ENCODE results near the gene A3GALT2.
"Not testable (repeated sequence)": the region's sequence is repeated elsewhere in the genome, so short reads cannot be mapped to it uniquely, and the experiment has no call there.

A3GALT2 gene

DNA sequence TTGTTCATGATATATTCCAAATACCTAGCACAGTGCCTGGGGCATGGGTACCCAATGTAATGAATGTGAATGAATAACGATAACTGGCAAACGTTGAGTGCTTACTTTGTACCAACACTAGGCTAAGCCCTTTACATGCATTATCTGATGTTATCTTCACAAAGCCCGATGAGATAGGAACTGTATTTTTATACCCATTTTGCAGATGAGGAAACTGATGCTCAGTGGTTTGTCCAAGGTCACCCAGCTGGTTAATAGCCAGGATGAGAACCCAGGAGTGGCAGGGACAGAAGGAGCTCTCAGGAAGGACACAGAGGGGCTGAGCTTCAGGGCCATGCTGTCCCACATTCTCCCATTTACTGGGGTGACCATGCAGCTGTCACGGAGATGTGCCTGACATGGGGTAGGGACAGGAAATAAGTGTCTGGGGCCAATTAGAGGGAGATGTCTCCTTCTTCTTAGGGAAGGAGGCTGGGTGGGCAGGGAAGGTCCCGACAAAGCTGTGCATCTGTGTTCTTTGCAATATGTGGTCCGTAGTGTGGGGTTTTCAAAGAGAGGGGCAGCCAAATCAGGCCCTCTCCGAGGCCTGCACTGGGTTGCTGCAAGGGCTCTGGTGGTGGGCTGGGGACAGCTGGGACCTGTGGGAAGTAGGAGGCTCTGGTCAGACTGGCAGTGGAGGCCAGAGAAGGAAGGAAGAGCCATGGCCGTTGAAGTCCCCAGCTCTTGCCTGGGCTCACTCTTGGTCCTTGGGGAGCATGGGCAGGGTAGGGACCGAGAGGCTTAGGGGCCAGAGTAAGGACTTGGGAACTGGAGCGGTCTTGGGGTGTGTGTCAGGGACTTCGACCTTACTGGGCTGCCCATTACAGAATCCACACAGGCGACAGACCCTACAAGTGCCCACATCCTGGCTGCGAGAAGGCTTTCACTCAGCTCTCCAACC lies 26.6 kb downstream of the A3GALT2 start:
- DNase-seq (ENCODE audit: low read depth in 2 of 2): no peak

DNA sequence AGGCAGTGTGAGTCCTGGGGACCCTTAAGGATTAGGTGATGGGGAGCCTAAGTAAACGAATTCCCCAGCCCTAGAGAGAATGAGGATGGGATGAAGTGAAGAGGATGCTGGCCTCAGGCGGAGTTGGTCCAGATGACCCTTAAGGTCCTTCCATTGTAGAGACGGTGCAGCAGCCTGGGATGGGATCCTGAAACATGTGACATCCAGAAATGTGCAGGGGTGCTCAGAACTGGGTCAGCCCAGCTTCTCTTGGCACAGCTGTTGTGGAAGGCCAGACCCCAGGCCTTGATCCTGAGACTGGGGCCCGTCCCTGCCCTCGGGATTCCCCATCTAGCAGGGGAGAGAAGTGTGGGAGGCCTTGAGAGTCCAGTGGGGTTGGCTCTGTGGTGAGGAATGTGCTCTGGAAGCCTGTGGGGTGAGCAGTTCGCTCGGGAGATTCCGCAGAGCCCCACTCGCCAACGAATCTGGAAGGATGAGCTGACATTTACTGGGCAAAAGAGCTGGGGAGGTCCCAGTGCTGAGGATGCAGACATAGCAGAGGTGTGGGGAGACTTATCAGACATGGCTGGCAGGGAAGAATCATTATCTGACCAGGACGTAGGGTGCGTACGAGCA lies 28.1 kb downstream of the A3GALT2 start:
- DNase-seq (ENCODE audit: low read depth in 2 of 2): no peak

DNA sequence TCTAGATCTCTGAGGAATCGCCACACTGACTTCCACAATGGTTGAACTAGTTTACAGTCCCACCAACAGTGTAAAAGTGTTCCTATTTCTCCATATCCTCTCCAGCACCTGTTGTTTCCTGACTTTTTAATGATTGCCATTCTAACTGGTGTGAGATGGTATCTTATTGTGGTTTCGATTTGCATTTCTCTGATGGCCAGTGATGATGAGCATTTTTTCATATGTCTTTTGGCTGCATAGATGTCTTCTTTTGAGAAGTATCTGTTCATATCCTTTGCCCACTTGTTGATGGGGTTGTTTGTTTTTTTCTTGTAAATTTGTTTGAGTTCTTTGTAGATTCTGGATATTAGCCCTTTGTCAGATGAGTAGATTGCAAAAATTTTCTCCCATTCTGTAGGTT lies 30.3 kb downstream of the A3GALT2 start:
- DNase-seq (ENCODE audit: low read depth in 2 of 2): not testable (repeated sequence)

DNA sequence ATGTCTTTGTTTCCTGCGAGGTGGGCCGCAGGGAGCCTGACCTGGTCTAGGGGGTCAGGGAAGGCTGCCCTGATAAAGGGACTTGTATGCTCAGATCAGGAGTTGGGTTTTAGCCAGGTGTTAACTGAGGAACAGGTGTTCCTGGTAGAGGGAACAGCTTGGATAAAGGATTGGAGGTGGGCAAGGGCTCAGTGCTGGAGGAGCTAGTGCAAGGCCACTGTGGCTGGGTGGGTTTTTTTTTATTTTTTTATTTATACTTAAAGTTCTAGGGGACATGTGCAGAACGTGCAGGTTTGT lies 31.1 kb downstream of the A3GALT2 start:
- DNase-seq (ENCODE audit: low read depth in 2 of 2): no peak

DNA sequence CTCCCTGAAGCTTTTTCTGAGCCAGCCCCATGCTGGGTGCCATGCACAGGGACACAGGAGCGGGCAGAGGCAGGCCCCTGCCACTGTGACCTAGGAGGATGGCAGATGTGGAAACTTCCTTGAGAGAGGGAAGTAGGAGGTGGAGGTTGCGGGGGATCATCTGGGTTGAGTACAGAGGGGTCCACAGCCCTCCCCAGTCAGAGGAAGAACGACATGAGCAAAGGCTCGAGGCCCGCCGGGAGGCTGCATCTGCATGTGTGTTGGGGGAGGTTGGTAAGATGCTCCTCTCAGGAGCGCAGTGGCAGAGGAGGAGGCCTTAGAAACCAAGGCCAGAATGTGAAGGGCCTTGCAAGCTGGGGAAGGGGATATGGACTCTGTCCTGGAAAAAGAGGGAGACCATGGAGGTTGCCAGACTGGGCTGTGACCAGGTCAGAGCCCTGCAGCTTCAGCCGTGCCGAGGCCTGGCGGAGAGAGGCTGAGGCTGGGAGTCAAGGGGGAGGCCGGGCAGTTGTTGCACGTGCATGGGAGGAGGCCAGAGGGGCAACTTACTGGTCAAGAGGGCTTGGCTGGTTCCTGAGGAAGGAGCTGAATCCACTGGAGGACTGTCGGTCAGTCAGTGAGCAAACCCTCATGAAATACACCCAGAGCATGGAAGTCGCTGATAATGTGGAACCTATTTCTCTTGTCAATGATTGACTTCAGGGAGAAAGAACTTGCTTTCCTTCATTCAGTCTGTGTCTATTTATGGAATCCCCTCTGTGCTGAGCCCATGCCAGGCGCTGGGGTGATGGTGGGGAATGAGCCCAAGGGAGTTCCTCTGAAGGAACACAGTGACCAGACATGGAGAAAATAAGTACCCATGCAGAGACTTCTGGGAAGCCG lies 31.7 kb downstream of the A3GALT2 start:
- no peak for DNase-seq (ENCODE audit: low read depth in 2 of 2)

DNA sequence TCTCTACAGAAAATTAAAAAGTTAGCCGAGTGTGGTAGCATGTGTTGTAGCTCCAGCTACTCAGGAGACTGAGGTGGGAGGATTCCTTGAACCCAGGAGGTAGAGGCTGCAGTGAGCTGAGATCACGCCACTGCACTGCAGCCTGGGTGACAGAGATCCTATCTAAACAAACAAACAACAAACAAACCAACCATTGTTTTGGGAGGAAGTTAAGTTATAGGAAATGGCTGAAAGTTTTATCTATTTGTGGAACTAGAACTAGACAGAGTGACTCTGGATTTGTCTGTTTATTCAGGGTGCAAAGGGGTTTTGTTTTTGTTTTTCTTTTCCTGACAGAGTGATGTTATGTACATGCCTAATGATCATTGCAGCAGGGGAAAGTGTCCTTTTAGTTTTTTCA lies 33.6 kb downstream of the A3GALT2 start:
- DNase-seq (ENCODE audit: low read depth in 2 of 2): no peak

DNA sequence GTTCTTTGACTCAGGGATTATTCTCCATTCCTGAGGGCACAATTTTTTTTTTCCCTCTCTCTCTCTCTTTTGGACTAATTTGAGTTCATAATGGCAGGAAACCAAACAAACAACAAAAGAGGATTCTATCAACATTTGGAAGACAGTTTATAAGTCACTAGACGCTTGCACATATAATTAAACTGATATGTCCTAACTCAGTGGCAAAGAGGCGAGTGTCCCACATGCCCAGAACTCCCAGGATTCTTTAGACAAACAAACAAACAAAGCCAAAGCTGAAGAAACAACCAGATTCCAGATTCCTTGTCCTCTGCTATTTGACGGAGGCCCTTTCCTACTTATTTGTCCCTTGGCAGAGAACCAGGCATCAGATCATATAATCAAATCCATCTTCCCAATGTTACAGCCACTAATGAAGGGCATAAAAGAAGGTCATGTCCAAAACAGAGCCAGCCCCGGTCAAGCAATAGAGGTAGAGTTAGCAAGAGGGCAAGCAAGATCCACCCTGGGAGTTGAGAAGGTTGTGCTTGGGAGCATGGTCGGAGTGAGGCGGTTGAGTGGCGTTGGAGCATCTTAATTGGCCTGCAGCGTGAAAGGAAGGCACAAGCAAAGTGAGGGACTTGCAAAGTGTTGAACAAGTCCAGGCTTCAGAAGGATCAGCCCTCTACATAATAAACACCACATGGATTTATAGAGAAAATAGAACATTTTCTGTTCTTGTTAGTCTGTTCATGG lies 34.3 kb downstream of the A3GALT2 start:
- no peak for DNase-seq (ENCODE audit: low read depth in 2 of 2)

DNA sequence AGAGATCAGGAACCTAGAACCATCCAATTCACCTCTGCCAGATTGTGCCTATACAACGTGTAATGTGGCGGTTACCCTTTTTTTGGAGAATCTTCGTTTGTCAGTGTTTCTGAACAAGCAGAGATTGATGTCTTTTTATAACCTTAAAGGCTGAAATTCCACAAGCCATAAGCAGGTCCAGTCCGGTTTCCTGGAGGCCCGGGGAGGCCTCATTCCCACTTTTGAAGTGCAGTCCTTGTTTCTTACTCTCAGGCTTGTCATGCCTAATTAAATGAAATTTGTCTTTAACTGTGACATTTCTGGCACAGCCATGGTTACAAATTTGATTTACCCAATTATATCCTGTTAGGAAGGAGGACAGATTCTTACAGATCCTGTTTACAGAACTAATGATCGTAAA lies 36.8 kb downstream of the A3GALT2 start:
- DNase-seq (ENCODE audit: low read depth in 2 of 2): no peak

DNA sequence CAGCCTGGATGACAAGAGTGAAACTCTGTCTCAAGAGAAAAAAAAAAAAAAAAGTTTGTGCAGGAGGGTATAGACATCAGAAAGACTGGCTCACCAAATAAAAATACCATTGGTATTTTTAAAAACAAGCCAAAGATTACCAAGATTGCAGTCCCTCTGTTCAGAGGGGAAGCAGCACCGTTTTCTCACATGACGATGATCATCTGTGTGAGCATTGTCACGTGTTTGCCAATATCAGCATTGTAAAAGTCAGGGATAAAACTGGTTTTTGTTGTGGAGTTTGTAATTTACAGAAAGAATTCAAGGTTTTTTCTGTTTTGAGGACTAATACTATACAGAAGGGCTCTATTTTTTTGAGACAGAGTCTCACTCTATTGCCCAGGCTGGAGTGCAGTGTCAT lies 38.1 kb downstream of the A3GALT2 start:
- no peak for DNase-seq (ENCODE audit: low read depth in 2 of 2)

DNA sequence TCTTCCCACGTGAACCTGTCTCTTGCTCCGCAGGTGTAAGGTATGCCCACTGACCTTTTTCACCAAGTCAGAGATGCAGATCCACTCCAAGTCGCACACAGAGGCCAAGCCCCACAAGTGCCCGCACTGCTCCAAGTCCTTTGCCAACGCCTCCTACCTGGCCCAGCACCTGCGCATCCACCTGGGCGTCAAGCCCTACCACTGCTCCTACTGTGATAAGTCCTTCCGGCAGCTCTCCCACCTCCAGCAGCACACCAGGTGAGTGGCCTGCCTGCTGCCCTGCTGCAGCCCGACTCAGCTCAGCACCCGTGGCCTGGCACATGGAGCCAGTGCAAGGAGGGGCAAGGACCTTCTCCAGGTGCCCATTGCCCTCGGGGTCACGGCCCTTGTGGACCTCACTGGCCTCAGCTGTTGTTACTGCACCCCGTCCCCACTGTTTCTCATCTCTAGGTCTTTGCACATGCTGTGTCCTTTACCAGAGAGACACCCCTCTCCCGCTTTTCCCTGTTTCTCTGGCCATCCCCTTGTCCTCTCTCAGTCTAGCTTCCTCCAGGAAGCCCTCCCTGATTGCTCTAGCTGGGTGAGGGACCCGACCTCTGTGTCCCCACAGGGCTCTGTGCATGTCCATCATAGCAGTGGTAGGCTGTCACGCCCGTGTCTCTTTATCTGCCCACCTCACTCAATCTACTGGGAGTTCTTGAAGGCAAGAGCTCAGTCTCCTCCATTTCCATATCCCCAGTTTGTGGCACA lies 39.2 kb downstream of the A3GALT2 start:
- DNase-seq (ENCODE audit: low read depth in 2 of 2): no peak

DNA sequence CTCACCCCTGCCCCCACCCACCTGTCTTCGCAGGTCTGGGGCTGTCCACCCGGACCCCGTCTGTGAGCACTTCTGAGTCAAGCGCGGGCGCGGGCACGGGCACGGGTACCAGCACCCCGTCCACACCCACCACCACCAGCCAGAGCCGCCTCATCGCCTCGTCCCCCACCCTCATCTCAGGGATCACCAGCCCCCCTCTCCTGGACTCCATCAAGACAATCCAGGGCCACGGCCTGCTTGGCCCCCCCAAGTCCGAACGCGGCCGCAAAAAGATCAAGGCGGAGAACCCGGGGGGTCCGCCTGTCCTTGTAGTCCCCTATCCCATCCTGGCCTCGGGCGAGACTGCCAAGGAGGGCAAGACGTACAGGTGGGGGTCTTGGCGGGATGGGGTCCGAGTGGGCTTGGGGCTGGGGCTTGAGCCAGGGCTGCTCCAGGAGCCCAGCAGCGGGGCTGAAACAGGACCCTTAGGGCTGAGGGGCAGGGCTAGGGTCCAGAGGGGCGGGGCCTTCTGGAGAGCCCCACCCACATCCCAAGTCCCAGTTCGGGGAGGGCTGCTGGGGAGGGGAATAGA lies 40.7 kb downstream of the A3GALT2 start:
- no peak for DNase-seq (ENCODE audit: low read depth in 2 of 2)

DNA sequence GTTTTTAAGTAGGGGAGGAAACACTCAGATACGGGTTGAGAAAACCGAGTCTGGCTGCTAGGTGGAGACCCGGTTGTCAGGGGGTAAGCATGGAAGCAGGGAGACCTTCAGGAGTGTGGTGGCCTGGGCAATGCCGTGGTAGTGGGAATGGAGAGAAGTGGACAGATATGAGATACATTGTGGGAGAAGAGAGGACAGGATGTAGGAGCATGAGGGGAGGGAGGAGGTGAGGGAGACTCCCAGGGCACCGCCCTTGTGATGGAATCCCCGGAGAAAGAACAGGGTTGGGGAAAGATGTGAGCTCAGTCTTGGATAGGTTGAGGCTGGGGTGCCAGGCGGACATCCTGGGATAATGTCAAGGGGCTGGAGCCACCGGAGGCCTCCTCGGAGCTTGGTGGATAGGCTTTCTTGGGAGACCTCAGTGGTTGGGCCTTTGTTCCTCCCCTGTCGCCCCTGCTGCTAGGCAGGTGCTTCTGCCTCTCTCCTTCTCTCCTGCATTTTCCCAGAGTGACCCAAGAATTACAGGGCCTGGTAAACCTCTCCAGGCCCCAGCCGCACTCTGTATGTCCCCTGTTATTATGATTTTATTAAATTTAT lies 43.3 kb downstream of the A3GALT2 start:
- DNase-seq (ENCODE audit: low read depth in 2 of 2): no peak

DNA sequence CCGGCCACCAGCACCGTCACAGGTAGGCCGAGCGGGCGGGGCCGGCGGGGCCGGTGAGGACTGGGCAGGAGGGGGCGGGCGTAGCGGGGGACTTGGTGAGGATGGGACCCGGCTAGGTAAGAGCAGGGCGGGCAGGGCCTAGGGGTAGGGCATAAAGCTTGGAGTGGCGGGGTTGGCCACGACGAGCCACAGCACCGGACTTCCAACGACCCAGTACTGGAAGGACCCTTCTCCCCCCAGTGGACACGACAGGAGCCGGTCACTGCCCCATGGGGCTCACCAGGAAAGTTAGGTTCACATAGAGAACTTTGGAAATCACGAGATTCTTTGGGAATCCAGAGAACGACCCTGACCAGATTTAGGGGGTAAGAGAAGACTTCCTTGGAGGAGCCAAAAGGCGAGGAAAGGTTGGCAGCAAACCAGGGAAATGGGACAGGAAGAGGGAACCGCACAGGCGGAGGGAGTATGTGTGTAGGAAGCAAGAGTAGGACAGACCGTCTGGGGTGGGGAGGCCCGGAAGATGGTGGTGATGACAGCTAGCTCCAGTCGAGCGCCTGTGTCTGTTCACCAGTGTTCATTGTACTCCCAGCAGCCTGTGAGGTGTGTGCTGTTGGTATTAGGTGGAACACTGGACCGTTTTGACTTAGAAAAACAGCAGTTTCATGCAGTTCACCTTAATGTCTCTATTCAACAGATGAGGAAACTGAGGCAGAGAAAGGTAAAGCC lies 44.2 kb downstream of the A3GALT2 start:
- DNase-seq (ENCODE audit: low read depth in 2 of 2): no peak

DNA sequence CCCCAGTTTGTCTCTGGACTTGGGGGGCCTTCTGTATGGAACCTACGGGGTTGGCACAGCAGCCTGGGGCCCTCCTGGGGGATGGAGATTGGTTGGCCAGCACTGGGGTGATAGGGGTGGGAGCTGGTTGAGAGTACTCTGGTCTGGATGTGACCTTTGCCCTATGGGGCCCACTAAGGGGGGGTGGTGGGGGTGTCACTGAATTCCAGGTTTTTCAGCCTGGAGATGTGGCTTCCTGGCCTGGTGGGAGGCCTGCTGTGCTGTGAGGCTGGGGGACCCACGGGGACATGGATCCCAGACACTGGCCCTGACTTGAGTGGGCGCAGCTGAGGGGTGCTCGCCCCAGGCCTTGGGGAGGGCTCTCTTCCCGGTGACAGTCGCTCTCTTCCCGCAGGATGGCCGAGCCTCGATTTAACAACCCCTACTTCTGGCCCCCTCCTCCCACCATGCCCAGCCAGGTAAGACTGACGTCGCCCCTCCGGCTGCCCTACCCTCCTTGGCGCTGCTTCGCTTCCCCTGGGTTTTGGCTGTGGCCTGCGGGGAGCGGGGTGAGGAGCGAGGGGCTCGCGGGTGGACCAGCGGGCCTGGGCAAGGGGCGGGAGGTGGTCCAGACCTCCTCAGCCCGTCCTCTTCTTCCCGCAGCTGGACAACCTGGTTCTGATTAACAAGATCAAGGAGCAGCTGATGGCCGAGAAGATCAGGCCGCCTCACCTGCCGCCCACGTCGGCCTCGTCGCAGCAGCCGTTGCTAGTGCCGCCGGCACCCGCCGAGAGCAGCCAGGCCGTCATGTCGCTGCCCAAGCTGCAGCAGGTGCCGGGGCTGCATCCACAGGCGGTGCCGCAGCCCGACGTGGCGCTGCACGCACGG lies 45.0 kb downstream of the A3GALT2 start:
- DNase-seq (ENCODE audit: low read depth in 2 of 2): no peak

DNA sequence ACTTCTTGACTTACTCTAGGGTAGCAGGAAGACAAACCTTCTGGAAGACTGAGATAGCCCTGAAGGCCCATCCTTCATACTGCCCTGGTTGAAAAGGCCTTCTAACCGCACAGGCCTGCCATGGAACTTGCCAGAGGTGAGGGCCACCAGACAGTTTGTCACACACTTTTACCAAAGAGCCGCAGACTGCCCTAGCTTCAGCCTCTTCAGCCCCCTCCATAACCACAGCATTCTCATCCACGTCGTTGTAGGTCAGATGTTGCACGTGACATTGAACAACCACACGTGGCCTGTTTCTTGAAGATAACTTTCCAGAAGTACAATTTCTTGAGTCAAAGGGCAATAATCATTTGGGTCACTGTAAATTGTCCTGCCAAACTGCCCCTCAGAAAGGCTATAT lies 45.7 kb downstream of the A3GALT2 start:
- no peak for DNase-seq (ENCODE audit: low read depth in 2 of 2)

DNA sequence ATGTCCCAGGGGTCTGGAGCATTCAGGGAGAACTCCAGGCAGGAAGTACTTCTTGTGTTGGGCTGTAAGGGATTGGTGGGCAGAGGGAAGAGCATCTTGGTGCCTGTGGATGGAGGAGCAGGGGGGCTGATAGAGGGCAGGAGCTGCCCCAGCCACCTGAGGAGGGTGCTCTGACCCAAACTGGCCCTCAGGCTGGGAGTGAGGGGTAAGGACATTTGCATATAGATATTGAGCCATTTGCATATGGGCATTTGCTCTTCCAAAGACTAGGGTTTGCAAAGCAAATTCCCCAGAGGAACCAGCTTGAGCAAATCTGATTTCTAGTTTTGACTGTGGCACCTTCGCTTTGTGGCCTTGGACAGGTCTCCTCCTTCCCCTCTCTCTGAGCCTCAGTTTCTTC lies 46.5 kb downstream of the A3GALT2 start:
- DNase-seq (ENCODE audit: low read depth in 2 of 2): no peak

DNA sequence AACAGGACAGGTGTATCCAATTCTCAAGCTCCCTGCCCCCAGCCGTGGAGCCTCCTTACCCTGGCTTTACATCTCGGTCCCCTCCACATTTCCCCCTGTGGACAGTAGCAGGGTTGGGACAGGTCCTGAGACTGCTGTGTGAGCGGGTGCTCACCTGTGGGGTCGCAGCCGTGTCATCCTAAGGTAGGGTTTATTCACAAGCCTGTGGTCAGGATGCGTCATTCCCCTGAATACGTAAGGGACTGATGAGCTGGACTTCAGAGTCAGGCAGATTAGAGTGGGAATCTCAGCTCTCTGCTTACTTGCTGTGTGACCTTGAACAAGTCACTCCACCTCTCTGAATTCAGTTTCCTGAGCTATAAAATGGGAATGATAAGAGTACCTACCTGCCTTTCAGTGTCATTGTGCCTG lies 46.9 kb downstream of the A3GALT2 start:
- DNase-seq (ENCODE audit: low read depth in 2 of 2): no peak

DNA sequence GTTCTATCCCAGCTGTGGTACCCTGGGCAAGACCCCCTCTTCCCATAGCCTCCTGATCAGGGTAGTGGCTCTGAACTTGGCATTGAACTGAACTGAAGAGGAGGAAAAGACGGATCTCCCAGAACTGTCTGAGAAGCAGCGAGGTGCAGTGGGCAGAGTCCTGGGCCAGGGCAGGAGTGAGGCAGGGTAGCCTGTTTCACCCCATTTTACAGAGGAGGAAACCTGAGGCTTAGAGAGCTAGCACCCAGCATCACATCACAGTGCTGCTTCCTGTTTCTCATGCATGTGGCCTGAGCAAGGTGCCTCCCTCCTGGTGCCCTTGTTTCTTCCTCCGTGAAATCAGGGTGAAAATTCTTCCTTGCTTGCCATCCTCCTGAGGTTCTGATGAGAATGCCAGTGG lies 47.5 kb downstream of the A3GALT2 start:
- DNase-seq (ENCODE audit: low read depth in 2 of 2): no peak

DNA sequence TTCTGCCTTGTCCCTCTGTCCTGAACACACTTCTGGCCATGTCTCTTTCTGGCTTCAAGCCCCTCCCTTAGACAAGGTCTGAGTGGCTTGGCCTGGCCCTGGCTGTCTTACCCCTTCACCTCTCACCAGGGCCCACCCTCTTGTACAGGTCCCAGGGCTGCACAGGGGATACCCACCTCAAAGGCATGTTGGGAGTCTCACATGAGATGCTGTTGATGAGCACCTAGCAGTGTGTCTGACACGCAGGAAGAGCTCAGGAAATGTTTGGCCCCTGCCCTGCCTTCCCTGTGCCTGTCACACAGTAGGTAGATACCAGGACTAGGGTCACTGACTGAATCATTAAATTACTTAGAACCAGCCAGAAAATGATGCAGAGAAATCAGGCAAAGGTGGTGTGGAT lies 48.0 kb downstream of the A3GALT2 start:
- DNase-seq (ENCODE audit: low read depth in 2 of 2): no peak

Data from stimulated activated CD8-positive, alpha-beta memory T cell treated with anti-CD3 and anti-CD28 coated beads, Interleukin-2, amount 100 ng/mL, for 1 hour (primary cell).